Activated CD8-positive, alpha-beta memory T cell treated with anti-CD3 and anti-CD28 coated beads, Interleukin-2, amount 10 ng/mL, durations not matched to agents 7 days and 5 days (primary cell): ENCODE data around the gene HAVCR2. TPM values are rescaled to one million over a fixed set of nuclear protein-coding genes. Genes with fewer than 3 reads are reported as not detected.
A peak's percentile ranks its signal among the peaks of the same experiment; 100 is the strongest.

Source experiments
- ATAC-seq: fragments of 150-1000 bp; cut with Tn5 transposase; one replicate; pipeline ENCODE4 v1.10.0; 2021; ENCODE audit warnings: moderate library complexity
- CTCF ChIA-PET: fragments of 350-600 bp; sonication (Branson Sonifier 250); formaldehyde crosslinking; loops from one replicate; lab custom pipeline; 2021; ENCODE audit warnings: antibody characterized with exemption; lab: Charles Lee
- DNase-seq: peaks from one replicate; pipeline ENCODE4 v3.0.0-alpha.2; 2020
- H3K27ac Mint-ChIP-seq: one replicate; pipeline ENCODE4 v1.8.0; 2021; ENCODE audit warnings: mild to moderate bottlenecking, mixed read lengths
- H3K27me3 Mint-ChIP-seq: one replicate; pipeline ENCODE4 v1.8.0; 2021; ENCODE audit warnings: mixed read lengths
- H3K36me3 Mint-ChIP-seq: one replicate; pipeline ENCODE4 v1.8.0; 2021; ENCODE audit warnings: mild to moderate bottlenecking, mixed read lengths
- H3K4me1 Mint-ChIP-seq: one replicate; pipeline ENCODE4 v1.8.0; 2021; ENCODE audit warnings: mixed read lengths
- H3K4me3 Mint-ChIP-seq: one replicate; pipeline ENCODE4 v1.8.0; 2021; ENCODE audit warnings: mild to moderate bottlenecking, moderate library complexity, mixed read lengths
- H3K9me3 Mint-ChIP-seq: one replicate; pipeline ENCODE4 v1.8.0; 2022; ENCODE audit warnings: low read depth, mixed read lengths
- total RNA-seq, 2 experiments: library from RNA; stranded (reverse); gene quantifications; one replicate each; pipeline ENCODE4 v1.2.3, GENCODE V29; 2021

Gene HAVCR2
- total RNA-seq, result 100 to 1,000 TPM in 1 of 2 experiments, 10 to 100 TPM in 1; 51.9 to 108 TPM

DNA sequence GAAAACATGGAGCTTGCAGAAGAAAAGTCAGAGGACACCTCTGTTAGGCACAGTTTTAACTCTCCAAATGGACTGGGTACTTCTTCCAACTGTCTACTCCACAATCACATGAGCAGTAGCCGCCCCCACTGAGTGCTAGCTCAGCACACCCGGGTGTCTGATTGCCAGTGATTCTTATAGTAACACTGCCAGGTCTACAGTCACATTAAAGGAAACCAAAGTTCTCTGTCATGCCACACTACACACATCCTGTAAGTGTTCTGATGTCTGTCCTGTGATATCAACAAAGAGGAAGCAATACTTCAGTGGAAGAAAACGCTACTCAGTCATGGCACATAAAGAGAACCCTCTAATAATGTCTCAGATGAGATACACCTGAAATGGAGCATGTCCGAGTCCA, at the start of gene HAVCR2:
TSS of gene HAVCR2 (minus strand) at position 69 of the 400 bp plus-strand sequence. CDS start at position 8, 61 bp downstream.
- DNase-seq (peak; percentile 85), ATAC-seq (peak; percentile 91)
- H3K36me3 Mint-ChIP-seq, result peaks cover 42% of the 10 kb centered on the region
- CTCF ChIA-PET, result interaction anchor here (0.8 to 2.1 kb wide), 6 partner anchors 23 to 154 kb away, joined by 3 to 13 read pairs (median 5); partner anchors contain the start of gene MED7
- peak within 1 kb of the TSS; percentile 88 for H3K4me3 Mint-ChIP-seq
- peak within 1 kb of the TSS; percentile 96 for H3K27ac Mint-ChIP-seq
- peaks cover 70% of the 10 kb centered on the region for H3K4me1 Mint-ChIP-seq
- no peaks in the 10 kb centered on the region for H3K27me3 Mint-ChIP-seq
- H3K9me3 Mint-ChIP-seq, result no peaks in the 10 kb centered on the region

- ATAC-seq (no peak), DNase-seq (no peak)
- Mint-ChIP-seq H3K36me3 (peaks cover 2% of the 10 kb centered on the region), H3K4me1 (peaks cover 68% of the 10 kb centered on the region), H3K27me3 (no peaks in the 10 kb centered on the region), H3K27ac (no peak overlapping the region), H3K4me3 (no peak overlapping the region), H3K9me3 (no peaks in the 10 kb centered on the region)
- CTCF ChIA-PET, result interaction anchor here (0.6 to 4.0 kb wide), 8 partner anchors 15 to 243 kb away, joined by 3 to 16 read pairs (median 3); no protein-coding TSS in a partner anchor
Observed at GRCh38 chr5:157157293-157157891, 48.5 kb upstream of the HAVCR2 start.

DNA sequence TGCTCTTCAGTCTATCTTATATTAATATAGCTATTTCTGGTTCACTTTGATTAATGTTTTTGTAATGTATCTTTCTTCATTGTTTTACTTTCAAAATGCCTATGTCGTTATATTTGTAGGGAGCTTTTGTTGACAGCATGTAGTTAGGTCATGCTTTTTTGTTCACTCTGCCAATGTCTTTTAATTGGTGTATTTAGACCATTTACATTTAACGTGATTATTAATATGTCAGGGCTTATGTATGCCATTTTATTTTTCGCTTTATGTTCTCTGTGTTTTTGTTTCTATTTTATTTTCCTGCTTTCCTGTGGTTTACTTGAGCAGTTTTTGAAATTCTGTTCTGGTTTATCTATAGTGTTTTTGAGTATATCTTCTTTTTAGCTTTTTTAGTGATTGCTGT, 46.5 kb upstream of the HAVCR2 start:
- H3K27me3 Mint-ChIP-seq, result no peaks in the 10 kb centered on the region

GRCh38 chr5:157150995-157151394, 42.2 kb upstream of the HAVCR2 start:
- DNase-seq (peak; percentile 19), ATAC-seq (no peak)
- Mint-ChIP-seq H3K36me3 (no peaks in the 10 kb centered on the region), H3K27ac (peak overlapping the region; percentile 44), H3K9me3 (no peaks in the 10 kb centered on the region), H3K27me3 (no peaks in the 10 kb centered on the region), H3K4me3 (no peak overlapping the region), H3K4me1 (peaks cover 56% of the 10 kb centered on the region)
- CTCF ChIA-PET, result interaction anchor here (0.5 to 3.3 kb wide), 2 partner anchors 33 to 120 kb away, joined by 4 to 15 read pairs; no protein-coding TSS in a partner anchor

More for the DNA sequence above, 46.5 kb upstream of the HAVCR2 start:
- Mint-ChIP-seq H3K4me3 (peak overlapping the region; percentile 83), H3K27ac (peak overlapping the region; percentile 100), H3K9me3 (no peaks in the 10 kb centered on the region), H3K36me3 (peaks cover 2% of the 10 kb centered on the region), H3K4me1 (peaks cover 71% of the 10 kb centered on the region)
- ATAC-seq (peak; percentile 10), DNase-seq (no peak)
- CTCF ChIA-PET, result interaction anchor here (1.0 to 4.0 kb wide), 12 partner anchors 10 to 173 kb away, joined by 3 to 19 read pairs (median 4); partner anchors contain the start of genes ITK and MED7

GRCh38 chr5:157148734-157149615, 40.1 kb upstream of the HAVCR2 start:
- Mint-ChIP-seq H3K27ac (peak overlapping the region; percentile 16), H3K36me3 (no peaks in the 10 kb centered on the region), H3K4me1 (peaks cover 44% of the 10 kb centered on the region), H3K9me3 (no peaks in the 10 kb centered on the region), H3K4me3 (no peak overlapping the region), H3K27me3 (no peaks in the 10 kb centered on the region)
- ATAC-seq, result peak; percentile 85
- DNase-seq, result peak; percentile 87
- CTCF ChIA-PET, result interaction anchor here (0.8 to 3.3 kb wide), 36 partner anchors 19 to 594 kb away, joined by 3 to 29 read pairs (median 6); partner anchors contain the start of genes ITK and LSM11

- ATAC-seq (peak; percentile 56), DNase-seq (peak; percentile 79)
- Mint-ChIP-seq H3K9me3 (no peaks in the 10 kb centered on the region), H3K36me3 (peaks cover 31% of the 10 kb centered on the region), H3K27me3 (no peaks in the 10 kb centered on the region), H3K27ac (peak overlapping the region; percentile 97), H3K4me3 (peak overlapping the region; percentile 83), H3K4me1 (peaks cover 43% of the 10 kb centered on the region)
- CTCF ChIA-PET, result interaction anchor here (0.9 to 3.0 kb wide), 23 partner anchors 9 to 600 kb away, joined by 3 to 23 read pairs (median 4); partner anchors contain the start of genes HAVCR2, ITK and LSM11
Observed at GRCh38 chr5:157143127-157143971, 34.5 kb upstream of the HAVCR2 start.

DNA sequence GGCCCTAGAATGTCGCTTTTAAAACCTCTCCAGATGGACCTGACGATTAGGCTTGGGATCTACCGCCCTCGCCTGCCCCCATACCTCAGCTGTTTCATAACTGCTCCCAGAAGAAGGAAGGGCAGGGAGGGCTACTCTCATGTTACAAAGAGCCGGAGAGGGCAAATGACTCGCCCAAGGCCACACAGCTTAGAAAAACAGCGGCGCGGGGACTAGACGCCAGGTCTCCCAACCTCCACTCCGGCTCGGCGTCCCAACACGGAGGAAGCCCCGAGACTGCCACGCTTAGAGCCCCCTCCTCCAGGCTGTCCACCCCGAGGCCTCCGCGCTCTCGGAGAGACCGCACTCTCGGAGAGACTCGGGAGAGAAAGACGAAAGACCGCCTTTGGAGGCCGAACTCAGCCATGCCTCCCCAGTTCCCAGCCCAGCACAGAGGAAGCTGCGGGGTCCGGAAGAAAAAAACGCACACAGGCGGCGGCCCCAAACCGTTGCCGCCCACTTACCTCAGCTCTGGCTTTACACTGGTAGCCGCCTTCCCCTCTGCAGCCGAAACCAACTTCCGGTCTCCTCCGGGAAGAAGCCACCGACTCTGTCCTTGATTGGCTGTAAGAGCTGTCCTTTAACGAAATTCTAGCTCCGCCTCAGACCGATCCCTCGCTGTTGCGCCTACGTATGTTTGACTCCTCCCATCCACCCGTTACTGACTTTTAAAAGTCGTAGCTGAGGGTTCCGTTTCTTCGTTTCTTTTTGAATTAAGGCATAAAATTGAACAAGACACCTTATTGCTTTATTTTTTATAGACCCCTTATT, 33.7 kb upstream of the HAVCR2 start, which contains the start of gene MED7:
TSS of gene MED7 (minus strand) at position 549 of the 810 bp plus-strand sequence. CDS start 3,434 bp downstream, outside the sequence.
- CTCF ChIA-PET, result interaction anchor here (0.9 to 3.0 kb wide), 24 partner anchors 10 to 601 kb away, joined by 3 to 23 read pairs (median 4); partner anchors contain the start of genes HAVCR2, ITK and LSM11
- Mint-ChIP-seq H3K36me3 (peaks cover 39% of the 10 kb centered on the region), H3K27me3 (no peaks in the 10 kb centered on the region), H3K9me3 (no peaks in the 10 kb centered on the region), H3K27ac (peak within 1 kb of the TSS; percentile 97), H3K4me1 (peaks cover 38% of the 10 kb centered on the region), H3K4me3 (peak within 1 kb of the TSS; percentile 83)
- ATAC-seq (peak; percentile 98), DNase-seq (peak; percentile 98)

GRCh38 chr5:157137691-157138090, 28.8 kb upstream of the HAVCR2 start:
- Mint-ChIP-seq H3K27me3 (no peaks in the 10 kb centered on the region), H3K27ac (no peak overlapping the region), H3K9me3 (no peaks in the 10 kb centered on the region), H3K4me1 (peaks cover 39% of the 10 kb centered on the region), H3K4me3 (no peak overlapping the region), H3K36me3 (peaks cover 51% of the 10 kb centered on the region)
- no peak for DNase-seq
- CTCF ChIA-PET, result no interaction called here
- no peak for ATAC-seq

GRCh38 chr5:157132281-157132612, 23.4 kb upstream of the HAVCR2 start:
- H3K27me3 Mint-ChIP-seq, result no peaks in the 10 kb centered on the region
- CTCF ChIA-PET, result interaction anchor here (0.7 to 3.6 kb wide), 35 partner anchors 9 to 1188 kb away, joined by 3 to 23 read pairs (median 4); partner anchors contain the start of genes HAVCR2 and MED7
- ATAC-seq (no peak), DNase-seq (no peak)
- H3K9me3 Mint-ChIP-seq, result no peaks in the 10 kb centered on the region
- peaks cover 33% of the 10 kb centered on the region for H3K4me1 Mint-ChIP-seq
- H3K27ac Mint-ChIP-seq, result no peak overlapping the region
- peaks cover 14% of the 10 kb centered on the region for H3K36me3 Mint-ChIP-seq
- no peak overlapping the region for H3K4me3 Mint-ChIP-seq

GRCh38 chr5:157130925-157131324, 22.1 kb upstream of the HAVCR2 start:
- ATAC-seq (no peak), DNase-seq (no peak)
- Mint-ChIP-seq H3K4me1 (peaks cover 29% of the 10 kb centered on the region), H3K9me3 (peaks cover 6% of the 10 kb centered on the region), H3K36me3 (peaks cover 13% of the 10 kb centered on the region), H3K4me3 (no peak overlapping the region), H3K27me3 (no peaks in the 10 kb centered on the region), H3K27ac (no peak overlapping the region)
- CTCF ChIA-PET, result interaction anchor here (0.6 to 3.6 kb wide), 6 partner anchors 11 to 460 kb away, joined by 3 to 23 read pairs (median 5); partner anchors contain the start of gene MED7

GRCh38 chr5:157121709-157122108, 12.9 kb upstream of the HAVCR2 start:
- ATAC-seq, result no peak
- CTCF ChIA-PET, result interaction anchor here (0.9 to 1.2 kb wide), 2 partner anchors 11 to 26 kb away, joined by 3 read pairs; no protein-coding TSS in a partner anchor
- H3K4me3 Mint-ChIP-seq, result no peak overlapping the region

More at GRCh38 chr5:157121709-157122108, 12.9 kb upstream of the HAVCR2 start:
- H3K27me3 Mint-ChIP-seq, result no peaks in the 10 kb centered on the region
- peaks cover 34% of the 10 kb centered on the region for H3K36me3 Mint-ChIP-seq
- no peak overlapping the region for H3K27ac Mint-ChIP-seq
- no peak for DNase-seq
- peaks cover 18% of the 10 kb centered on the region for H3K9me3 Mint-ChIP-seq
- peaks cover 5% of the 10 kb centered on the region for H3K4me1 Mint-ChIP-seq
